Measurements from ENCODE around the gene NPR2. TPM values are rescaled to one million over a fixed set of nuclear protein-coding genes. Genes with fewer than 3 reads are reported as not detected.
A peak's percentile ranks its signal among the peaks of the same experiment; 100 is the strongest.

Gene NPR2
- total RNA-seq, 4 donors from 2014 or later: 6.7 to 29.5 (median 21.6) TPM

DNA sequence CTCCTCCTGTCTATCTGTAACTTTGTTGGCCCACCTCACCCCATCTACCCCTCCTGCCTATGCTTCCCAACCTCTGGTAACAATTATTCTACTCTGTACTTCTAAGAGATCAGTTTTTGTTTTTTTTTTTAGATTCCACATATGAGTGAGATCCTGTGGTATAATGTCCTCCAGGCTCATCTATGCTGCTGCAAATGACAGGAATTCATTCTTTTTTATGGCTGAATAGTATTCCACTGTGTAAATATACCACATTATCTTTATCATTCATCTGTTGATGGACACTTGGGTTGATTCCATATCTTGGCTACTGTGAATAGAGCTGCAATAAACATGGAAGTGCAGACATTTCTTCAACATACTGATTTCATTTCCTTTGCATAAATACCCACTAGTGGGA lies 8.0 kb upstream of the NPR2 start:
- no peak for DNase-seq
- Histone ChIP-seq H3K9me3 (no peaks in the 10 kb centered on the region), H3K4me1 (no peaks in the 10 kb centered on the region), H3K27ac (no peak overlapping the region), H3K36me3 (no peaks in the 10 kb centered on the region), H3K27me3 (no peaks in the 10 kb centered on the region), H3K4me3 (no peak overlapping the region)
- TF ChIP-seq CTCF (IDR thresholded peaks at IDR 0.05) (no peak), POLR2A (IDR thresholded peaks at IDR 0.05) (no peak)

DNA sequence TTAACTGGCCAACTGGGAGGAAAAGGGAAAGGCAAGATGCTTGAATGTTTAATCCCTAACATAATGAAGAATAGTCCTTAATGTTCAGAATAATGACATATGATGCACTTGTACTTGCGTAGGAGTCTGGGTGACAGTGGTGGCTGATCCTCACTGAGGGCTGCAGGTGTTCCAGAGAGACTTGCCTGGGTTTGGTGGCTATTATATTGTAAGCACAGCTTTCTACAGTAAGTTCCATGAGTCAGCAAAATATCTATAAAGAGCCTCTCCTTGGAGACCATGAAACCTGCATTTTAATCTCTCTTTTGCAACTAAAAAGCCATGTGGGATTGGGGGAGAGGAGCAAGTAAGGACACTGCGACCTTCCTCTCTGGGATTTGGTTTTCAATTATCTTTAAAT lies 1.9 kb upstream of the NPR2 start:
- H3K36me3 ChIP-seq: no peaks in the 10 kb centered on the region
- no peak for DNase-seq
- H3K9me3 ChIP-seq: no peaks in the 10 kb centered on the region
- no peaks in the 10 kb centered on the region for H3K27me3 ChIP-seq
- TF ChIP-seq CTCF (IDR thresholded peaks at IDR 0.05): no peak
- TF ChIP-seq POLR2A (IDR thresholded peaks at IDR 0.05): no peak
- H3K4me3 ChIP-seq: no peak overlapping the region
- no peak overlapping the region for H3K27ac ChIP-seq
- peaks cover 0 to 20% (median 0%) of the 10 kb centered on the region in 4 donors for H3K4me1 ChIP-seq

DNA sequence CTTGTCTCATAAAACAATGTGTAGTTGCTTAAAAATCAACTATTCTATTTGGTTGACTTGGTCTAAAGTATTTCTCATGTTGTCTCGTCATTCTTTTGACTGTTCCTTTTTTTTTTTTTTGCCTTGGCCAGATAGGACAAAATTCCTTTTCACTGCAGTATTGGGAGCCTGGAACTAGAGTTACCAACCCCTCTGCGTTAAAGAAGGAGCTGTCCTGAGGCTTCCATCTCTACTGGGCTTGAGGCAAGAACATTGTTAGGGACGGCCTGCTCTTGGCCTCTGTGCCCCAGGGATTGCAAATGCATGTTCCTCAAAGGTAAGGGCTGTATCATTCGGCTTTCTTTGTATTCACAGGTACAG lies 1.4 kb upstream of the NPR2 start:
- H3K4me3 ChIP-seq: no peak overlapping the region
- H3K27ac ChIP-seq: no peak overlapping the region

DNA sequence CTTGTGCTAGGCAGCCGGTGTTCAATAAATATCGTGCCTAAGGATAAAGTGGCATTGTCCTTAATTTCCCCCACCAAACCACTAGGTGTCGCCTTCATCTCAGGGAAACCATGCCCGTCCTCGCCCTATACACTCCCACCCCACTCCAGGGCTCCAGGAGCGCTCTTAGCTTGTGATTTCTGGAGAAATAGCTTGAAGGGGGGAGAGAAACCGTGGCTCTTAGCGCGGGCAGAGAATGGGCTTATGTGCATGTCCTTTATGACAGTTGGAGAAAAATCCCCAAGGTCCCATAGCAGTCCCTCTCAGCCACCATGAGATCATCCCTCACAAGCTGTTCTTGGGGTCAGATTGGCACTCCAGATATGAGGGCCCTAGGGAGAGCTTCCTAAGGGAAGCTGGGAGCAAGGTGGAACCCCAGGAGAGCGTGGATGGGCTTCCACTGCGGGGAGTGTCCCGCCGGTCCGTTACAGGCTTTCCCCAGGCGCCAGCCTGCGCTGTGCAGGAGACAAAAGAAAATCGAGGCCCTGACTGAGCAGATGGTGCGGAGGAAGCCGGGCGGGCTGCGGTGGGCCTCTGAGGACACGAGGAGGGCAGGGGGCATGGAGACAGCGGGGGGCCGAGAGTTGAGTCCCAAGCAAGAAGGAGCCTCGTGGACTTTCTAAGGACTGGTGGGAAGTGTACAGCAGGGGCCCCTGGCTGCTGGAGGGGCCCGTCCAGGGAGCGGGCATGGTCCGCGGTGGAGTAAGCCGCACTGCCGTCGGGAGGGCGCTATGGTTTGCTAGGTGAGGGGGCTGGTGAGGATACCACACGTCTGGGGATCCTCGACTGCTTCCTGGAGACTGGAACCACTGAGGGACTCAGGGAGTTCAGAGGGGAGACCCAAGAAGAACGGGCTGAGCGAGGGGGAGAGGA lies 750 bp upstream of the NPR2 start:
- no peaks in the 10 kb centered on the region for H3K9me3 ChIP-seq
- H3K27me3 ChIP-seq: no peaks in the 10 kb centered on the region
- peaks cover 0 to 27% (median 0%) of the 10 kb centered on the region in 4 donors for H3K4me1 ChIP-seq
- H3K27ac ChIP-seq: peak overlapping the region in 2 of 4 donors; percentile 70 to 76
- H3K36me3 ChIP-seq: no peaks in the 10 kb centered on the region
- peak overlapping the region; percentile 20 to 55 (median 38) for H3K4me3 ChIP-seq
- TF ChIP-seq CTCF (IDR thresholded peaks at IDR 0.05) (peak; percentile 78 to 94 (median 87)), POLR2A (IDR thresholded peaks at IDR 0.05) (no peak)
- peak; percentile 54 to 83 (median 60) for DNase-seq

More for the DNA sequence above, 1.4 kb upstream of the NPR2 start:
- Histone ChIP-seq H3K27me3 (no peaks in the 10 kb centered on the region), H3K36me3 (no peaks in the 10 kb centered on the region), H3K9me3 (no peaks in the 10 kb centered on the region), H3K4me1 (peaks cover 0 to 22% (median 0%) of the 10 kb centered on the region in 4 donors)
- no peak for DNase-seq
- TF ChIP-seq POLR2A (IDR thresholded peaks at IDR 0.05) (no peak), CTCF (IDR thresholded peaks at IDR 0.05) (no peak)

DNA sequence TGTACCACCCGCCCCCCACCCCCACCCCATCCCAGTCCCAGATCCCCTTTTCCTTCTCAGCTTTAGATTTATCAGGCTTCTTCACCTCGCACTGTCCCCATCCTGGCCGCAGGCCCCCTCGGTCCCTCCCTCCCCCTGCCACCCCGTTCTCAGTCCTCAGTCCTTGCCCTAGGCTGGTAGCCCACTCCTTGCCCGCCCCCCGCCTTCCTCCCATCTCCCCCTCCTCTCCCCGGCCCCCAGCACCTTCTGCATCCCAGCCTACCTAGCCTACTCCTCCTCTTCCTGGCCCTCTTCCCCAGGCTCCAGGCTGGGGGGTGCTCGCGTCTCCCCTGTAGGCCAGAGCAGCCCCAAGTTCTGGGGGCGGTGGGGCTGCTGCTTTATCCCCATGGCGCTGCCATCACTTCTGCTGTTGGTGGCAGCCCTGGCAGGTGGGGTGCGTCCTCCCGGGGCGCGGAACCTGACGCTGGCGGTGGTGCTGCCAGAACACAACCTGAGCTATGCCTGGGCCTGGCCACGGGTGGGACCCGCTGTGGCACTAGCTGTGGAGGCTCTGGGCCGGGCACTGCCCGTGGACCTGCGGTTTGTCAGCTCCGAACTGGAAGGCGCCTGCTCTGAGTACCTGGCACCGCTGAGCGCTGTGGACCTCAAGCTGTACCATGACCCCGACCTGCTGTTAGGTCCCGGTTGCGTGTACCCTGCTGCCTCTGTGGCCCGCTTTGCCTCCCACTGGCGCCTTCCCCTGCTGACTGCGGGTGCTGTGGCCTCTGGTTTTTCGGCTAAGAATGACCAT lies 828 bp downstream of the NPR2 start:
- no peak for DNase-seq
- TF ChIP-seq CTCF (IDR thresholded peaks at IDR 0.05) (no peak), POLR2A (IDR thresholded peaks at IDR 0.05) (no peak)
- Histone ChIP-seq H3K36me3 (no peaks in the 10 kb centered on the region), H3K27me3 (no peaks in the 10 kb centered on the region), H3K9me3 (no peaks in the 10 kb centered on the region), H3K4me3 (peak overlapping the region; percentile 20 to 55 (median 38)), H3K27ac (peak overlapping the region; percentile 7 to 76 (median 48)), H3K4me1 (peaks cover 0 to 27% (median 0%) of the 10 kb centered on the region in 4 donors)

Measured in Peyer's patch (tissue), 4 donors.